Ammon's horn (tissue), 1 donor: ENCODE results near the gene SLA2.
"Not testable (repeated sequence)": the region's sequence is repeated elsewhere in the genome, so short reads cannot be mapped to it uniquely, and the experiment has no call there.

ENCODE experiments used
- DNase-seq: peaks from one replicate; pipeline ENCODE4 v3.0.0-alpha.2; 2016; ENCODE audit warnings: low spot score

Gene SLA2

DNA sequence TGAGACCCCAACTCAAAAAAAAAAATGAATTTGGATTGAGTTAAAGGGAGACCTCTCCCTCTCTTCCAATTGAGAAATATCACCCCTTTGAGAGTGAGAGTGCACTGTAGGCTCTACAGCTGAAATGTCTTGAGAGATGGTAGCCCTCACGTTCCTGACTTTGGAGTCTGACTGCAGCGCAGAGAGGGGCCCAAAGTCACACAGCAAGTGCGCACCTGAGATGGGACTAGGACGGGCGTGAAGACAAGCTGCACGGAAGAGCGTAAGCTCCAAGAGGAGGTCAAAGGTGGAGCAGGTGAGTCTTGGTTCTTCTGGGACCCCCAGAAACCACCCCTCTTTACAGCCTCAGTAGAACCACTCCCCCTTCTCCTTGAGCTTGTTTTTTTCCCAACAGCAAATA lies 643 bp downstream of the SLA2 start:
- DNase-seq = no peak

GRCh38 chr20:36644706-36645095 lies 1.3 kb downstream of the SLA2 start:
- DNase-seq = no peak

DNA sequence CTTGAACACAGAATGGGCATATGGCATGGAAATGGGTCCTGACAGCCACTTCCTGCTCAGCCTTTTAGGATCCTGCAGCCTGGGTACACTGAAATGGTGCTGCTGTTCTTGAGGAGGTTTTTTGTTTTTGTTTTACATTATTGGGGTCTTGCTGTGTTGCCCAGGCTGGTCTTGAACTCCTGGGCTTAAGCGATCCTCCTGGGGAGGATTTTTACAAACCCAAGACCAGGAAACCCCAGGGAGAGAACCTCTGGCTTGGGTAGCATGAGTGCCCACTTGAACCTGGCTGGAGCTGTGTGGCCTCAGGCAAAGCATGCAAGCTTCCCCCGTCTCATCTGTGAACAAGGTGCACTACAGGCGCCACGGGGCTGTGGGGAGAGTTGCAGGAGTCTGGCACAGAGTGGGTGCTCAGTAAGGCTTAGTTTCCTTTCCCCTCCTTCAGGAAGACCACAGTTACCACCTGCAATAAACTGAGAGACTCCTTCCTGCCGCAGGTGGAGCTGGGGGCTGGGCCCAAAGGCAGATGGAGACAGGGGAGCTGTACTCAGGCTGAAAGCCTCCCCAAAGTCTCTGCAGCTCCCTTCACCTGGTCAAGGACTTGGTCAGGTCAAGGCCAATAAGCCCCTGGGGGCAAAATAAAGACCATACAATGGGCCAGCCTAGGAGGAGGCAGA lies 1.8 kb downstream of the SLA2 start:
- no peak for DNase-seq

DNA sequence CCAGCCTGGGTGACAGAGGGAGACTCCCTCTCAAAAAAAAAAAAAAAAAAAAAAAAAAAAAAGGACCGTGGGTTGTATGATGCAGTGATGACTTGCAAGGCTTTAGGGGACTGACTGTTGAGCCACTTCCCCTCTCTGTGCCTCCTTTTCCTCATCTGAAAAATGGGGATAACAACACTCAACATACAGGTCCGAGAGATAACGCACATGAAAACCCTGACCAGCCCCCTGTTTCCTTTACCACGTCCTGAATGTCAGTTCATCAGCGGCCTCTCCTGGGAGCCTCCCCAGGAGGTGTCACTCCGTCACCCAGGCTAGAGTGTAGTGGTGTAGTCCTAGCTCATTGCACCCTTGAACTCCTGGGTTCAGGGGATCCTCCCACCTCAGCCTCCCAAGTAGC lies 3.9 kb downstream of the SLA2 start:
- no peak for DNase-seq

GRCh38 chr20:36641506-36641843 lies 4.5 kb downstream of the SLA2 start:
- DNase-seq = no peak

- DNase-seq = not testable (repeated sequence)
Measured at GRCh38 chr20:36638876-36639400, 7.1 kb downstream of the SLA2 start.

- no peak for DNase-seq
Measured at GRCh38 chr20:36634342-36634741, 11.7 kb downstream of the SLA2 start.

DNA sequence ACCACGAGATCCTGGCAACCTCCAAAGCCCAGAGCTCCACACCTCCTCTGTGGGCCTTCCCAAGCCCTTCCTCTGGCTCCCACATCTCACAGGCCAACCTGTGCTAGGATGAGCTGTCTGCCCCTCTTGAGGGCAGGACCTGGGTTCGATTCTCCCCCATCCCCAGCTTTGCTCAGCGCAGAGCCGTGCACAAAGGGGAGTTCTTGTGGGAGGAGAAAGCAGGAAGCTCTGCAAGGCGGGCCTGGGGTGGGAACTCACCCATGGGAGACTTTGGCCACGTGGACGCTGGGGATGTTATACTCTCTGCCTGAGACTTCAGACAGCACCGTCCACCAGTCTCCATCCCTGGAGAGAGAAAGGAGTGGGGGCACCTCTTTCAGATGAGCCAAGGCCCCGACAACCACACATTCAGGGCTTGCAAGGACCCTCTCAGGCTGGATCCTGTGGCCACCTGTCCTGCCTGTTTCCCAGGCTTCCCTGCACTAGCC lies 12.7 kb downstream of the SLA2 start:
- no peak for DNase-seq

- no peak for DNase-seq
Measured at GRCh38 chr20:36632487-36633284, 13.3 kb downstream of the SLA2 start.

GRCh38 chr20:36632147-36632486 lies 13.9 kb downstream of the SLA2 start:
- no peak for DNase-seq

GRCh38 chr20:36631646-36632045 lies 14.3 kb downstream of the SLA2 start:
- no peak for DNase-seq

GRCh38 chr20:36629719-36630681 lies 16.0 kb downstream of the SLA2 start:
- DNase-seq = no peak

DNA sequence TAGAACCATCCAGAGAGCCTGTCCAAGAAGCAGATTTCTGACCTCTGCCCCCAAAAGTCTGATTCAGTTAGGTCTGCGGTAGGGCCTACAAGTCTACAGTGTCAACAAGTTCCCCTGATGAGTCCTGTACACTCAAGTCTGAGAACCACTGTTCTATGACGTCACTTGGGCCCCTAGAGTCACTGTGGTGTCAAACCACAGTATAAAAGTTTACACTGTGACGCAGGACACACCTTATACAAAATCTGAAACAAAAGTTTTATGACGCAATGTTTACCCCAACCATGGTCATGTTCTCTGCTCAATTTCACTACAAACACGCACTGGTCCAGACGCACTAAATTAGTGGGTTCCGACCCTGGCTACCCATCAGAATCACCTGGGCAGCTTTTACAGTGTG lies 17.9 kb downstream of the SLA2 start:
- no peak for DNase-seq

- no peak for DNase-seq
Measured at GRCh38 chr20:36624944-36625324, 21.1 kb downstream of the SLA2 start.

- peak; percentile 44 for DNase-seq
Measured at GRCh38 chr20:36624068-36624943, 21.7 kb downstream of the SLA2 start.

DNA sequence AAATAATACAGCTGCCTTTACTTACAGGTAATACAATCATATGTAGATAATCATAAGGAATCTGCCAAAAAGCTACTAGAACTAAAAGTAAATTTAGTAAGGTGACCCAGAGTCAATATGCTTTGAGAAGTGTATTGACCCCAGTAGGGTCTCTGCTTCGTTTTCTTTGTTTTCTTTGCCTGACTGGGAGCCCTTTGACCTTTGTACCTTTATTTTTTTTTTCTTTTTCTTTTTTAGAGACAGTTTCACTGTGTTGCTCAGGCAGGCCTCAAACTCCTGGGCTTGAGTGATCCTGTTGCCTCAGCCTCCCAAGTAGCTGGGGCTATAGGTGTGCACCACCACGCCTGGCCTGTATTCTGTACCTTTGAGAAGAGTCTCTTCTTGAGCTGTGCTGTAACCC lies 22.6 kb downstream of the SLA2 start:
- DNase-seq = no peak

DNA sequence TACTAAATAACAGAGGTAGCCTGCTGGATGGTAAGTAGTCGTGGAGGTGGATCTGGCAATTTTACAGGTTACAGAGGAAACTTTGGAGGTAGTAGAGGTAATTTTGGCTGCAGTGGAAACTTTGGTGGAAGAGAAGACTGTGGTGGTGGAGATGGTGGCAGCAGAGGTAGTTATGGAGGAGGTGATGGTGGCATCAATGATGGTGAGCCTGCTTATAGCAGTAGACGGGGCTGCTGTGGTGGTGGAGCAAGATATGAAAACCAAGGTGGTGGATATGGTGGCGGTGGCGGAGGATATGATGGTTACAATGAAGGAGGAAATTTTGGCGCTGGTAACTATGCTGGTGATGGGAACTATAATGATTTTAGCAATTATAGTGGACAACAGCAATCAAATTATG lies 25.1 kb downstream of the SLA2 start:
- no peak for DNase-seq

- no peak for DNase-seq
Measured at GRCh38 chr20:36614781-36615557, 31.0 kb downstream of the SLA2 start.

DNA sequence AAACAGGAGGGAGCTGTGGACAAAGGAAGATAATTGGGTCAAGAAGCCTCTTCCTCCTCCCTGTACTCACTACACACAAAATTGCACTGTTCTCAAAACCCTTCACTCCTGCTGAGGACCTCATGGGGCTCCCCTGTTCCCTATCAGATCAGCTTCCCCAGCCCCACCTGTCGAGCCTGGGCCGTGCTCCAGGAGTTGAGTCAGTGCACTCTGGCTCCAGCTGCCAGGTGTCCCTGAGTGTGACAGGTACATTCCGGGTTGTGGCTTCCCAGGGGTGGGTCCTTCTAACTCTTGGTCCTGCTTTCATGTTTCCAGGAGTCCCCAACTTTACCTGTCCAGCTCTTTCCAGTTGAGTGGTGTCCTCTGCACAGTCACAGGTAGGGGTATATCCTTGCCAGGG lies 32.0 kb downstream of the SLA2 start:
- DNase-seq = no peak

- DNase-seq = no peak
Measured at GRCh38 chr20:36611625-36612024, 34.4 kb downstream of the SLA2 start.

DNA sequence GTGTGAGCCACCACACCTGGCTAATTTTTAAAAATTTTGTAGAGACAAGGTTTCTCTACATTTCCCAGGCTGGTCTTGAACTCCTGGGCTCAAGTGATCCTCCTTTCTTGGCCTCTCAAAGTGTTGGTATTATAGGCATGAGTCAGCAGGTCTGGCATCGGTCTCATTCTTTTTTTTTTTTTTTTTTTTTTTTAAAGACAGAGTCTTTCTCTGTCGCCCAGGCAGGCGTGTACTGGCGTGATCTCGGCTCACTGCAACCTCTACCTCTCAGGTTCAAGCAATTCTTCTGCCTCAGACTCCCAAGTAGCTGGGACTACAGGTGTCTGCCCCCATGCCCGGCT lies 37.6 kb downstream of the SLA2 start:
- not testable (repeated sequence) for DNase-seq
